HG02885 (cell line): ENCODE results near the gene LMO1.

Experiments
- ATAC-seq: cut with Tn5 transposase; IDR thresholded peaks from one replicate; pipeline ENCODE4 v1.9.1; 2021; ENCODE audit warnings: mild to moderate bottlenecking; ENCODE audit not compliant: unreplicated experiment, poor library complexity

Gene LMO1

DNA sequence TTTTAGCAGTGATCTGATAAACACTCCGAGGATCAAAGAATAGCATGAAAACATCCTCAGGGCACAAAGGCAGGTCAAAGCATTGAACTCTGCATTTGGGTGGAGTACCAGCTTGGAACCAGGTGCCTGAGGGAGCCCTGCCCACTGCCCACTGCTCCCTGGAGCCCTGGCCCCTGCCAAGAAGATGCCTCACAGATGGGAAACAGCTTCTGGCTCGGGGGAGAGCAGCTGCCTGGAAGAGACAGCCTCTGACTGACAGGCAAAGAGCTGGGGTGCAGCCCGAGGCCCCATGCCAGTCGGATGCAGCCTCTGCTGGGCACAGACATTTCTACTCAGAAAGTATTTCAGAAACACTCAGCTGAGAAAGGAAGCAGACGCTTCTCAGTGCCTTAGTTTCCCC, 13.2 kb downstream of the LMO1 start:
- ATAC-seq = no peak

- no peak for ATAC-seq
Measured at GRCh38 chr11:8249482-8249881, 14.2 kb downstream of the LMO1 start.

DNA sequence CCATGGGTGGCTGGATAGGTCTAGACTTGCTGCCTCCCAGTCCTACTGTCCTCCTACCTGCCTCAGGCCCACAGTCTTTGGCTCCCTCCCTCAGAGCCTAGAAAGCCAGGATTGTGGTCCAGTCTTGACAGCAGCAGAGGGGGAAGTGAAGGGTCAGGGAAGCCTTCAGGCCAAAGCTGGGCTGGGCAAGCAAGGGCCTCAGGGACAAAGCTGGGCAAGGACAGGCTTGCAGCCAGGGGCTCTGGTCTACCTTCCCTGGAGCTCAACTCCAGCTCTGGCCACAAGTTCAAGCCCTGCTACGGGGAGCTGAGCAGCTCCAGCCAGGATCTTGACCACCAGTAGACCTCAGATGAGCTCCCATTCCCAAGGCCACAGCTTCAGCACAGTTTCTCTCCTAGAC, 14.9 kb downstream of the LMO1 start:
- ATAC-seq = no peak

- ATAC-seq = no peak
Measured at GRCh38 chr11:8247312-8247711, 16.4 kb downstream of the LMO1 start.

- ATAC-seq = no peak
Measured at GRCh38 chr11:8243458-8243857, 20.2 kb downstream of the LMO1 start.

- ATAC-seq = no peak
Measured at GRCh38 chr11:8242499-8243280, 21.0 kb downstream of the LMO1 start.

DNA sequence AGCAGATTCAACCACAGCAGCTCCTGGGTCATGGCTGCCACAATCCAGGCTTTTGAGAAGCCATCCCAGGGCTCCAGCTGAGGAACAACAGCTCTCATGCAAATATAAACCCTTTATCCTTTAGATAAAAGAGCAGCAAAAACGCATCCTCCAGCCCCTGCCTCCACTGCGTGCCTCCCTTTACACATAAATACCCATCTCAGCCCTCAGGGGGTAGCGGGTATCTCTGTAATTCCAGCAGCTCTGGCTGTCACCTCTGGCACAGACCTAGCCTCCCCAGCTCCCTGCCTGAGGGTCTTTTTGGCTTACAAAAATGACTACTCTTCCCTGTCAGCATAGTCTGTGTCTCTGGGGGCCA, 21.6 kb downstream of the LMO1 start:
- no peak for ATAC-seq

DNA sequence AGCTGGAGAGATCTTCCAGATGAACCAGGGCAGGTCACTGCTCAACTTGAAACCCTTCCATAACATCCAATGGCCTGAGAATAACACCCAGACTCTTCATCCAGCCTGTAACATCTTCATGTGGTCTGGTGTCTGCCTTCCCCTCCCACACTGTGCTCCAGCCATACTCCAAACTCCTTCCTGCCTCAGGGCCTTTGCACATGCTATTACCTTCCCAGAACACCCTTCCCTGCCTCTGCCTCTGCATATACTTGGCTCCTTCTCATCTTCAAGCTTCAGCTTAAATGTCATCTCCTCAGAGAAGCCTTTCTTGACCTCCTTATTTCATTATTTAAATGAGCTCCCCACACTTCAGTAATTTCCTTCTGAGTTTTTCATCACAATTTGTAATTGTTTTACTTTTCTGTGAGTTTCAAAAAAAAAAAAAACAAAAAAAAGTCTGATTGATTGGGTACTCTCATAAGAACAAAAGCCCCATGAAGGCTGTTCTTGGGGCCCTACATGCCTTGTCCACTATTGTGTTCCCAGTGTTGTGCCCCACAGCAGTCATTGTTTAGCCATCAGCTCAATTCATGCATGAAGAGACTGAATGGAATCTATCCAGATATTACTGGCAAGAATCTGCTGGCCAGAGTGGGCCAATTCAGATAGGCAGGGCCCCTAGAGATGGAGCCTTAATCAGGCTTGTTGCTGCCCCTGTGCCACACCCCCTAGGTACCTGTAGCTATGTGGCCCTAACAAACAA, 22.1 kb downstream of the LMO1 start:
- no peak for ATAC-seq

- ATAC-seq = no peak
Measured at GRCh38 chr11:8239536-8240228, 24.0 kb downstream of the LMO1 start.

DNA sequence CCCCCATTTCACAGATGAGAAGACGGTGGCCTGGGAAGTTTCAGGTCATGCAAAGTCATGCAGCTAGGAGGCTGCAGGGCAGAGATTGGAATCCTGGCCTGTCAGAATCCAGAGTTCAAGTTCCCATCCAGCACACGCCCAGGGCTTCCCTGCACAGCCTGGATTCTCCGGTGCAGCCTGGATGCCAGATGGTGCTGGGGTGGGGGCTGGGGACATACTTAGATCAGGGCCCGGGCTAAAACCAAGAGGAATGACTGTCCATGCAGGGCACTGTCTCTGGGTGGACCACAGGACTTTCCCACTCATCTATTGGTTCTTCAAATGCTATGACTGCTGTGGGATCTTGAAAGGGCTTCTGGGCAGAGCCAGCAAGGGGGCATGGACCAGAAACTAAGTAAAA, 24.6 kb downstream of the LMO1 start:
- ATAC-seq = no peak

- no peak for ATAC-seq
Measured at GRCh38 chr11:8237453-8237852, 26.2 kb downstream of the LMO1 start.

- no peak for ATAC-seq
Measured at GRCh38 chr11:8235925-8236324, 27.8 kb downstream of the LMO1 start.

- no peak for ATAC-seq
Measured at GRCh38 chr11:8234910-8235309, 28.8 kb downstream of the LMO1 start.

DNA sequence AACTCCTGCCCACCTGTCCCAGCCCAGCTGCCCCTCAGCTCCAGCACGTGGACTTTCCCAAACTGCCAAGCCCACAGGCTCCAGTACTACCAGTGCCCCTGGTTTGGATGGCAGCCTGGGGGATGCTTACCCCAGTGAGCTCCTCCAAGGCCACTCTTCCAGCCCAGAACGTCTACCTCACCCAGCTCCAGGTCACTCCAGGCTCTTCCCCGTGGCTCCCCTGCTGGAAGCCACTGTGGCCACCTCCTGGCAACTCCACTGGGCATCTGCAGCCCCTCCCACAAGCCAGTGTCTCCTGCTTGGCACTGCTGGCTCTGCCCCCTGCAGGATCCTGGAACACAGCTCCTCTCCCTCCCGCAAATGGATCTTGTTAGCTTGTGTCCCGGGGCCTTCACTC, 29.3 kb downstream of the LMO1 start:
- ATAC-seq = no peak

DNA sequence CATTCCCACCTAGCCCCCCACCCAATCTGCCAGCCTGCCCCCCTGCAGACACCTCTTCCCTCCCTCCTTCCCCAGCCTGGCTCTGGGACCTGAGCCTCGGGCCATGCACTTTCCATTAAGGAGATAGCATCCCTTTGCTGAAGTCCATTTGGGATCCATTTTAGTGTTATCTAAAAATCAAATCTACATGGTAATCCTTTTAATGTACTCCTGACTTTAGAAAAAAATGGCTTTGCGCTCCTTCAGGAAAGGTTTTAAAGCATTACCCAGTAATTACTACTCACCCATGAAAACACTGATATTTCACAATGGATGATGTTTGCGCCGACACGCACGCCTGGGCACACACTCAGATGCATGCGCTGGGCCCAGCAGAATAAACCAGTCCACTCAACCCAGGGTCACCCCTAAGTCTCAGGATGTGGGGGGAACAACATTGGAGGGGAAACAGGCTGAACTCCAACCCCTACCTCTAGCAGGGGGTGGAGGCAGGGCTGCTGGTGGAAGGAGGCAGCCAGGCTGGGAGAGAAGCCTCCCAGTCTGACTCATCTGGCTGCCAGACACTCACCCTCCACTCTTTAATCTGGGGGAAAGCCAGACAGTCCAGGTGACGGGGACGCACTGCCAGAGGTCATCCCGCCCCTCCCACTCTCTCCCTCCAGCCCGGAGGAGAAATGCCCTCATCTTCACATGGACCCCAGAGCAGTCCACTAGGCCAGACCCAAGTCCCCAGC, 29.8 kb downstream of the LMO1 start:
- no peak for ATAC-seq

GRCh38 chr11:8232849-8233606, 30.6 kb downstream of the LMO1 start:
- no peak for ATAC-seq

GRCh38 chr11:8232414-8232813, 31.3 kb downstream of the LMO1 start:
- ATAC-seq = no peak

DNA sequence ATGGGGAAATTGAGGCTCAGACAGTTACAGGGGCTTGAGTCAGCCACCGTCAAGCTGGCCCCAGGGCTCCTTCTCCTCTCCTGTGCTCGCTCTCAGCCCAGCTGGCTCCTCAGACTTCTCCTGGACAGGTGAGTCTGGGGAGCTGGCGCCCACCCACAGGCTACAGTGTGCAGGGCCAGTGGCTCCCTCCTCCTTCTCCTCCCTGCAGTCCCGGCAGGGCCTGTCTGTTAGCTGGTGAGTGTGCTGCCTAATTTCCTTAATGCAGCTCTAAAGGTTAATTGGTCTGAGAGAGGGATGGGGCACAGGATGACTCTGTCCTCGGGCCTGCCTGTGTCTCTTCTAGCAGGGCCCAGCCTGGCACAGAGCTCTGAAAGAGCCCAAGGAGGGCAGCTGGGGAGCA, 31.7 kb downstream of the LMO1 start:
- ATAC-seq = no peak

DNA sequence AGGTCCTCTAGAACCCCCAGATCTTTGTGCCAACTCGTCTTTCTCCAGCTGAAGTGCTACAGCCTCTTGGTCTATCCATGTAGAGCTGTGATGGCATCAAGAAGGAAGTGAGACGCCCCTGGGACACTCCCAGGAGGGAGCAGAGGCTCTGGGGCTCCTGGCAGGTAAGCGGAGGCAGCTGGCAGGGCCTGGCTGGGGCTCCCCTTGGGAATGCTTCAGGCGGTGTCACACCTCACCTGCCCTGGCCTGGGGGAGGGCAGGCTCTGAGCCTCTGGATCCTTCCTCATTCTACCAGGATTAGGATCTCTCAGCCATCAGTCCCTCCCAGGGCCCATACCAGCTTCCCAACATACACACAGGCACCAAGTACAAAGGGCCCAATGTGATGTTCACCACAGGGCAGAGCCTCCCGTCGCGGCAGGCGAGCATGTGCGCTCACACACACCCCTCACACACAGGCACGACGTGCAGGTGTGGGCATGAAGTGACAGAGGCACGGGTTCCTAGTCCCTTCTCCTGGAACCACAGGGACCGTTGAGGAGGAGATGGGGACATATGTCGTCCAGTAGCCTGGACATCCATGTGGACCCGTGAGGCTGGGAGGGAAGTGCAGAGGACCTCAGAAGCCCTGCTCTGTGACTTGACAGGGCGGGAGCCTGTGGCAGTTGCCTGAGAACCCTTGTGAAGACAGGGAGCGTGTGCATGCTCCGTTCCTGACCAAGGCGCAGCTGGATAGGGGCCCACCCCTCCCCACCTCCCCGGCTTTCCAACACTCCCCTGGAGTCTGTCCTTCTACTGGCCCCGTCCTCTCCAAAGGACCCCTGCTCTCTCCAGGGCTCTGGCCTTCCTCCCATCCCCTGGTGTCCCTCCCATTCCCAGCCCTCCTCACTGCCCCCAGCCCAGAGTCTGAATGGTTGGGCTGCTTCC, 32.5 kb downstream of the LMO1 start:
- ATAC-seq = no peak
